ENCODE data around the gene NCAM1.

DNA sequence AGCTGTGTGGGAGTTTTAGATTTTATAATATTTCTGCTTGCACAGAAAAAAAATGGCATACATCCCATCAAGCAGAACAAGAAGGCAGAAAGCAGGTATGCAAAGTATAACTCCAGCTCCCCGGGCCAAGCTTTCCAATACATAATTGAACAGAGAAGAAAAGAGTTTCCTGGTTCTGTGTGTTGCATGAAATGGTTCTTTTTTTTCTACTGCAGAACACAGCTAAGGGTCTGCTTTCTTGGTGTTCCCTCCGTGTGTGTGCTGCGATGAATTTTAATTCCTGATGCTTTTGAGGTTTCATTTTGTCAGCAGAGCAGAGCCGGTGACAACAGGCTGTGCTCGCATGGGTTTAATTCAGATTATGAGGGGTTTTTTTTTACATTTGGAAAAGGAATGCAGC is 282.5 kb downstream of the NCAM1 start:
- TF ChIP-seq, protein P1, sequence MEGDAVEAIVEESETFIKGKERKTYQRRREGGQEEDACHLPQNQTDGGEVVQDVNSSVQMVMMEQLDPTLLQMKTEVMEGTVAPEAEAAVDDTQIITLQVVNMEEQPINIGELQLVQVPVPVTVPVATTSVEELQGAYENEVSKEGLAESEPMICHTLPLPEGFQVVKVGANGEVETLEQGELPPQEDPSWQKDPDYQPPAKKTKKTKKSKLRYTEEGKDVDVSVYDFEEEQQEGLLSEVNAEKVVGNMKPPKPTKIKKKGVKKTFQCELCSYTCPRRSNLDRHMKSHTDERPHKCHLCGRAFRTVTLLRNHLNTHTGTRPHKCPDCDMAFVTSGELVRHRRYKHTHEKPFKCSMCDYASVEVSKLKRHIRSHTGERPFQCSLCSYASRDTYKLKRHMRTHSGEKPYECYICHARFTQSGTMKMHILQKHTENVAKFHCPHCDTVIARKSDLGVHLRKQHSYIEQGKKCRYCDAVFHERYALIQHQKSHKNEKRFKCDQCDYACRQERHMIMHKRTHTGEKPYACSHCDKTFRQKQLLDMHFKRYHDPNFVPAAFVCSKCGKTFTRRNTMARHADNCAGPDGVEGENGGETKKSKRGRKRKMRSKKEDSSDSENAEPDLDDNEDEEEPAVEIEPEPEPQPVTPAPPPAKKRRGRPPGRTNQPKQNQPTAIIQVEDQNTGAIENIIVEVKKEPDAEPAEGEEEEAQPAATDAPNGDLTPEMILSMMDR (conservative IDR thresholded peaks at IDR 0.05 in 1 of 2, IDR thresholded peaks at IDR 0.05 in 1 of 2; ENCODE audit: low read depth in 1 of 2, low read length in 2 of 2): no peak
- no peak for TF ChIP-seq EZH2 (IDR thresholded peaks at IDR 0.05; ENCODE audit: low read length, missing control alignments)

Measured in fibroblast of lung (primary cell).